ENCODE results near the gene VMP1. TPM values are rescaled to one million over a fixed set of nuclear protein-coding genes. Genes with fewer than 3 reads are reported as not detected.
"Not testable (repeated sequence)": the region's sequence is repeated elsewhere in the genome, so short reads cannot be mapped to it uniquely, and the experiment has no call there.

Gene VMP1
- total and polyA plus RNA-seq, 2 donors (not counting 1 experiment from before 2014, with no cell fraction given), result 125 to 235 TPM

GRCh38 chr17:59757043-59757442 is 49.6 kb downstream of the VMP1 start:
- Histone ChIP-seq H3K79me2 (ENCODE audit: control insufficient read depth, insufficient read depth, low read length) (peaks cover 3% of the 10 kb centered on the region), H3K4me1 (ENCODE audit: control insufficient read depth, extremely low read depth, insufficient read depth, low read length) (peaks cover 14% of the 10 kb centered on the region), H3K4me2 (ENCODE audit: extremely low read depth, insufficient read depth, low read length) (no peak overlapping the region)

GRCh38 chr17:59757470-59757869 is 50.0 kb downstream of the VMP1 start:
- no peak overlapping the region for H2AFZ ChIP-seq (ENCODE audit: low read length)
- H3K4me2 ChIP-seq (ENCODE audit: extremely low read depth, insufficient read depth, low read length), result no peak overlapping the region
- DNase-seq (ENCODE audit: low read depth in 2 of 2), result no peak
- no peaks in the 10 kb centered on the region for H4K20me1 ChIP-seq (ENCODE audit: control insufficient read depth, extremely low read depth, insufficient read depth, low read length)
- H3K36me3 ChIP-seq (ENCODE audit: control insufficient read depth, insufficient read depth, low read length), result no peaks in the 10 kb centered on the region
- H3K4me1 ChIP-seq (ENCODE audit: control insufficient read depth, extremely low read depth, insufficient read depth, low read length), result peaks cover 14% of the 10 kb centered on the region
- no peak overlapping the region for H3K9ac ChIP-seq (ENCODE audit: insufficient read depth, low read length)
- H3K27ac ChIP-seq (ENCODE audit: insufficient read depth, low read length), result no peak overlapping the region
- peaks cover 3% of the 10 kb centered on the region for H3K79me2 ChIP-seq (ENCODE audit: control insufficient read depth, insufficient read depth, low read length)
- TF ChIP-seq EZH2 (IDR thresholded peaks at IDR 0.05; ENCODE audit: low read length, missing control alignments) (no peak), CTCF (conservative IDR thresholded peaks at IDR 0.05 in 1 of 2, IDR thresholded peaks at IDR 0.05 in 1 of 2; ENCODE audit: low read depth in 1 of 2, low read length in 2 of 2) (no peak)
- H3K9me3 ChIP-seq (ENCODE audit: control insufficient read depth, insufficient read depth, low read depth, low read length), result no peaks in the 10 kb centered on the region
- H3K27me3 ChIP-seq (ENCODE audit: control insufficient read depth, insufficient read depth, low read length), result no peaks in the 10 kb centered on the region
- no peak overlapping the region for H3K4me3 ChIP-seq (replicated peaks in 1 of 4; ENCODE audit: control extremely low read depth in 1 of 4, insufficient read depth in 1 of 4, low read depth in 3 of 4, low read length in 4 of 4)

More at GRCh38 chr17:59757043-59757442, 49.6 kb downstream of the VMP1 start:
- DNase-seq (ENCODE audit: low read depth in 2 of 2), result no peak
- Histone ChIP-seq H3K27ac (ENCODE audit: insufficient read depth, low read length) (no peak overlapping the region), H3K36me3 (ENCODE audit: control insufficient read depth, insufficient read depth, low read length) (no peaks in the 10 kb centered on the region), H3K4me3 (replicated peaks in 1 of 4; ENCODE audit: control extremely low read depth in 1 of 4, insufficient read depth in 1 of 4, low read depth in 3 of 4, low read length in 4 of 4) (no peak overlapping the region), H3K9ac (ENCODE audit: insufficient read depth, low read length) (no peak overlapping the region), H4K20me1 (ENCODE audit: control insufficient read depth, extremely low read depth, insufficient read depth, low read length) (no peaks in the 10 kb centered on the region), H3K27me3 (ENCODE audit: control insufficient read depth, insufficient read depth, low read length) (no peaks in the 10 kb centered on the region), H2AFZ (ENCODE audit: low read length) (no peak overlapping the region), H3K9me3 (ENCODE audit: control insufficient read depth, insufficient read depth, low read depth, low read length) (no peaks in the 10 kb centered on the region)
- TF ChIP-seq CTCF (conservative IDR thresholded peaks at IDR 0.05 in 1 of 2, IDR thresholded peaks at IDR 0.05 in 1 of 2; ENCODE audit: low read depth in 1 of 2, low read length in 2 of 2) (no peak), EZH2 (IDR thresholded peaks at IDR 0.05; ENCODE audit: low read length, missing control alignments) (no peak)

- H3K36me3 ChIP-seq (ENCODE audit: control insufficient read depth, insufficient read depth, low read length), result no peaks in the 10 kb centered on the region
- H3K27me3 ChIP-seq (ENCODE audit: control insufficient read depth, insufficient read depth, low read length), result no peaks in the 10 kb centered on the region
- no peak overlapping the region for H3K4me2 ChIP-seq (ENCODE audit: extremely low read depth, insufficient read depth, low read length)
- no peak overlapping the region for H3K27ac ChIP-seq (ENCODE audit: insufficient read depth, low read length)
- no peak overlapping the region for H3K4me3 ChIP-seq (replicated peaks in 1 of 4; ENCODE audit: control extremely low read depth in 1 of 4, insufficient read depth in 1 of 4, low read depth in 3 of 4, low read length in 4 of 4)
- DNase-seq (ENCODE audit: low read depth in 2 of 2), result no peak
- no peaks in the 10 kb centered on the region for H4K20me1 ChIP-seq (ENCODE audit: control insufficient read depth, extremely low read depth, insufficient read depth, low read length)
- TF ChIP-seq EZH2 (IDR thresholded peaks at IDR 0.05; ENCODE audit: low read length, missing control alignments), result no peak
- no peak for TF ChIP-seq CTCF (conservative IDR thresholded peaks at IDR 0.05 in 1 of 2, IDR thresholded peaks at IDR 0.05 in 1 of 2; ENCODE audit: low read depth in 1 of 2, low read length in 2 of 2)
- no peak overlapping the region for H3K9ac ChIP-seq (ENCODE audit: insufficient read depth, low read length)
- no peak overlapping the region for H2AFZ ChIP-seq (ENCODE audit: low read length)
- H3K4me1 ChIP-seq (ENCODE audit: control insufficient read depth, extremely low read depth, insufficient read depth, low read length), result peaks cover 16% of the 10 kb centered on the region
- no peaks in the 10 kb centered on the region for H3K9me3 ChIP-seq (ENCODE audit: control insufficient read depth, insufficient read depth, low read depth, low read length)
- H3K79me2 ChIP-seq (ENCODE audit: control insufficient read depth, insufficient read depth, low read length), result peaks cover 3% of the 10 kb centered on the region
Measured at GRCh38 chr17:59757881-59758385, 50.5 kb downstream of the VMP1 start.

GRCh38 chr17:59758998-59759651 is 51.7 kb downstream of the VMP1 start:
- H2AFZ ChIP-seq (ENCODE audit: low read length); H3K9me3 ChIP-seq (ENCODE audit: control insufficient read depth, insufficient read depth, low read depth, low read length); H3K4me3 ChIP-seq (replicated peaks in 1 of 4; ENCODE audit: control extremely low read depth in 1 of 4, insufficient read depth in 1 of 4, low read depth in 3 of 4, low read length in 4 of 4); H3K9ac ChIP-seq (ENCODE audit: insufficient read depth, low read length); H3K27me3 ChIP-seq (ENCODE audit: control insufficient read depth, insufficient read depth, low read length); H4K20me1 ChIP-seq (ENCODE audit: control insufficient read depth, extremely low read depth, insufficient read depth, low read length); H3K4me2 ChIP-seq (ENCODE audit: extremely low read depth, insufficient read depth, low read length); H3K27ac ChIP-seq (ENCODE audit: insufficient read depth, low read length); H3K36me3 ChIP-seq (ENCODE audit: control insufficient read depth, insufficient read depth, low read length); H3K79me2 ChIP-seq (ENCODE audit: control insufficient read depth, insufficient read depth, low read length); DNase-seq (ENCODE audit: low read depth in 2 of 2): not testable (repeated sequence)
- H3K4me1 ChIP-seq (ENCODE audit: control insufficient read depth, extremely low read depth, insufficient read depth, low read length), result peaks cover 16% of the 10 kb centered on the region
